HG02981 (cell line): ENCODE data around the gene RILPL2.
A peak's percentile ranks its signal among the peaks of the same experiment; 100 is the strongest.
"Not testable (repeated sequence)": the region's sequence is repeated elsewhere in the genome, so short reads cannot be mapped to it uniquely, and the experiment has no call there.

Source experiments
- ATAC-seq: cut with Tn5 transposase; IDR thresholded peaks from one replicate; pipeline ENCODE4 v1.9.1; 2021; ENCODE audit warnings: mild to moderate bottlenecking, moderate library complexity; ENCODE audit not compliant: unreplicated experiment

The RILPL2 gene

GRCh38 chr12:123407269-123407668 lies 29.2 kb downstream of the RILPL2 start:
- not testable (repeated sequence) for ATAC-seq

DNA sequence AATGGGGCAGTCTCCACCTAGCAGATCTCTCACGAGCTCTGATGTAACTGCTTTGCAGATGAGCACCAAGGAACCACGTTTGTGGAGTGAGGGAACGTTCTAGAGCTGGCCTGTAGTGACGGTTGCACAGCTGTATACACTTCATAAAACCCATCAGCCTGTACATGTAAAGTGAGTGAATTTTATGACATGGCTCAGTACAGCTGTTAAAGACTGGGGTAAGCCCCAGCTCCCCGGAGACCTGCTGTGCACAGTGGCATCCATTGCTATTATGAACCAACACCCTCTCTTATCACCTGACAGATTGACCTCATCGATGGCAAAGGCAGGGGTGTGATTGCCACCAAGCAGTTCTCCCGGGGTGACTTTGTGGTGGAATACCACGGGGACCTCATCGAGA lies 31.9 kb downstream of the RILPL2 start:
- ATAC-seq = no peak

- ATAC-seq = no peak
Observed at GRCh38 chr12:123401753-123402683, 34.5 kb downstream of the RILPL2 start.

GRCh38 chr12:123399255-123399617 lies 37.2 kb downstream of the RILPL2 start:
- no peak for ATAC-seq

DNA sequence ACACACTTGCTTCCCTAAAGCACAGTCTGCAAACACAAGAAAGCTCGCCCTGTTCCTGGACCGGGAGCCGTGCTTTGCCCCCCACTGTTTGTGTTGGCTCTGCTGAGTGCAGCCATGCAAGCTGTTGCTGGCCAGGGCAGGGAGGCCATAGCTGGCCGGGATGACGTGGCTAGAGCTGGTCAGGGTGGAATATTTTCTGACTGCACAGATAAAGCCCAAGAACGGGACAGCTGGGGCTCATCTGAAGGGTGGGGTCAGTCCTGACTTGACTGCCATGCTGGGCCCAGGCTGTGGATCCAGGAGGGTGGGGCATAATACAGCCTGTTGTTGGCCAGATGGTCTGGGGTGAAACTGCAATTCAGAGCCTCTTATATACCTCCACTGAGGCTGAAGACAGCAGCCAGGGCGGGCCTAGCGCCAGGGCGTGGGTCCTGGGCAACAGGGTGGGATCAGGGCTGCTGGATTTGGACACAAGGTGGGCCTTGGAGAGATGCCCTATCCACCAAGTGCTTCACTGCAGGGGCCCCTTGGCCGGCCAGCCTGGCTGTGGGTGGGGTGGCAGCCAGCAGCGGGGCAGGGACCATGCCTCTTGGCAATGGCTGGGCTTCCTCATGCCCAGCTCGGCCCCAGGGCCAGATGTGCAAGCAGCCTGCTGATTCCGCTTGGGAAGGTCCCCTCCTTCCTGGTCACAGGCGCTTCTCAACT lies 37.8 kb downstream of the RILPL2 start:
- no peak for ATAC-seq

DNA sequence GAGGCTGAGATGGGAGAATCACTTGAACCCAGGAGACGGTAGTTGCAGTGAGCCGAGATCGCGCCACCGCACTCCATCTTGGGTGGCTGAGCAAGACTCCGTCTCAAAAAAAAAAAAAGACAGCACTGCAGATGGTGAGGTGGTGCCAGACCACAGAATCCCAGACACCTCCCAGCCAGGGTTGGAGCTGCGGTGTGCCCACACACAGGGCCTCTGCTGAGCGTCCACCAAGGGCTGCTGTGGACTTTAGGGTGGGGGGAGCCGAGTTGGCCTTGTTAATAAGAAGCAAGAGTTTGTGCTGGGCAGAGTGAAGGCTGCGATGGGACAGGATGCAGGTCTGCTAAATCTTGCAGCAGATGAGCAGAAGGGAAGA lies 38.3 kb downstream of the RILPL2 start:
- ATAC-seq = no peak

- ATAC-seq = no peak
Observed at GRCh38 chr12:123397400-123397799, 39.1 kb downstream of the RILPL2 start.

- ATAC-seq = no peak
Observed at GRCh38 chr12:123396954-123397353, 39.5 kb downstream of the RILPL2 start.

- no peak for ATAC-seq
Observed at GRCh38 chr12:123396543-123396942, 39.9 kb downstream of the RILPL2 start.

DNA sequence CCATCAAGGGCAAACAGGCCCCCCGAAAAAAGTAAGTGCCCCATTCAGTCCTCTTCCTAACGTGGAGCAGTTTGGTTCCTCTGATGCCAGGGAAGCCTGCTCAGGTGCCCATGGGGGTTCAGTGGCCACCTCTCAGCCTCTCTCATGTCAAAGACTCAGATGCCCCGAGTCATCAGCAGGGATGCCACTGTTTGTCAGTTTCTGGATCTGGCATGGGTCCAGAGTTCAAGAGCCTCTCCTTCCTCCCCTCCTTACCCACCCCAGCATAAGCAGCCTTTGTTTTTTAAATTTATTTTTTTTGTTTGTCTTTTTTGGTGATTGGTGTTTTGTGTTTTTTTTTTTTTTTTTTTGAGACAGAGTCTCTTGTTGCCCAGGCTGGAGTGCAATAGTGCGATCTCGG lies 41.2 kb downstream of the RILPL2 start:
- no peak for ATAC-seq

GRCh38 chr12:123393747-123394146 lies 42.7 kb downstream of the RILPL2 start:
- ATAC-seq = no peak

- no peak for ATAC-seq
Observed at GRCh38 chr12:123391546-123392343, 44.7 kb downstream of the RILPL2 start.

- ATAC-seq = no peak
Observed at GRCh38 chr12:123390498-123391426, 45.7 kb downstream of the RILPL2 start.

DNA sequence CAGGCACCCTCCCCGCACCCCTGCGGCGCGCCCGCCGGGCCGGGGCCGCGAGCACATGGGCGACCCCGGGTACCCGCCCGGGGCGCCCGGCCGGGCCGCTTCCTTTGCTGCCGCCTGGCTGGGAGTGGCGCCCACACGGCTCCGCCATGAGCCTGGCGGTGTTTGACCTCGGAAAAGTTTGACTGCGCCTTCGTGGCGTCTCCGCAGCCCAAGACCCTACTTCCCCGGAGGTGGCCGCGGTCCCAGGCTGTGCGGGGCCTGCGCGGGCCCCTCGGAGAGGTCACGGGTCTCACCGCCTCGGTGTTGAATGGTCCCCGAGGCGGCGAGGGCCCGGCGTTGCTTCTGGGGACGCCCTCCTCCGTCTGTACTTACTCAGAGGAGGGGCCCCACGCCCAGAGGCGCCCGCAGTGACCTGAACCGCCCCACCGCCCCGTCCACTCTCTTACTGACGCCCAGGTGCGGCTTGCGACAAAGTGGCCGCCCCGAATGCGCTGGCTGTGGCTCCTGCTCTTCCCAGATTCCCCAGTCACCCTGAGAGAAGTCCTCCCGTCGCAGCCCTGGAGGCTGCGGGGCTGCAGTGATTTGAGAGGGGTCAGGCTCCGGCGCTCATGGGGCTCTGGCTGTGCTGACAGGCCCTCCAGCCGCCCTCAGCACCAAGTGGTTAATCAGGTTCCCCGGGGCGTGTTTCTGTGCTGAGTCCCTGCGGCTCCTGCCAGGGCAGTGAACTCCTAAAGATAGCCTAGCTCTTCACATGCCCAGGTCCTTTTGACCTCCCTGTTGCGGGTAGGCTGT lies 46.7 kb downstream of the RILPL2 start:
- ATAC-seq = peak; percentile 18

DNA sequence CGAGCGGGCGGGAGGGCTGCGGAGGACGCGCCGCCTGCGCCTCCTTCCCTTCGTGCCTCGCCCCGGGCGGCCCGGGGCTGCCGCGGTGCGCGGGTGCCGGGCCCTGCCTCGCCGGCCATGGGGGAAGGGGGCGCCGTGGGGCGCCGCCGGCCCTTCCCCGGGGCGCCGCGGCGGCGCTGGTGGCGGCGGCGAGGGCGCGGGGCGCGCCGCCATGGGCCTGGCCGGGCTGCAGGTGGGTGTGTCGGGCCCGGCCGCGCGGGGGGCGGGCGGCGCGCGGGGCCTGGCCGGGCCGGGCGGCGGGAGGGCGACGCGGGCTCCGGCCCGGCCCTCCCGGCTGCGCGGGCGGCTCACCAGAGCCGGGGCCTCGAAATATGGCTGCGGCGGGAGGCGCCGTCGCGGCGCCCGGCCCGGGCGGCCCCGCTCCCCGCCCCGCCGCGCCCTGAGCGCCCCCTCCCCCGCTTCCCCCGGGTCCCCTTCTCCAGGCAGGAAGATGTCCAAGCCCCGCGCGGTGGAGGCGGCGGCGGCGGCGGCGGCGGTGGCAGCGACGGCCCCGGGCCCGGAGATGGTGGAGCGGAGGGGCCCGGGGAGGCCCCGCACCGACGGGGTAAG lies 47.4 kb downstream of the RILPL2 start:
- ATAC-seq = no peak

GRCh38 chr12:123388177-123388950 lies 48.1 kb downstream of the RILPL2 start:
- ATAC-seq = peak; percentile 33

DNA sequence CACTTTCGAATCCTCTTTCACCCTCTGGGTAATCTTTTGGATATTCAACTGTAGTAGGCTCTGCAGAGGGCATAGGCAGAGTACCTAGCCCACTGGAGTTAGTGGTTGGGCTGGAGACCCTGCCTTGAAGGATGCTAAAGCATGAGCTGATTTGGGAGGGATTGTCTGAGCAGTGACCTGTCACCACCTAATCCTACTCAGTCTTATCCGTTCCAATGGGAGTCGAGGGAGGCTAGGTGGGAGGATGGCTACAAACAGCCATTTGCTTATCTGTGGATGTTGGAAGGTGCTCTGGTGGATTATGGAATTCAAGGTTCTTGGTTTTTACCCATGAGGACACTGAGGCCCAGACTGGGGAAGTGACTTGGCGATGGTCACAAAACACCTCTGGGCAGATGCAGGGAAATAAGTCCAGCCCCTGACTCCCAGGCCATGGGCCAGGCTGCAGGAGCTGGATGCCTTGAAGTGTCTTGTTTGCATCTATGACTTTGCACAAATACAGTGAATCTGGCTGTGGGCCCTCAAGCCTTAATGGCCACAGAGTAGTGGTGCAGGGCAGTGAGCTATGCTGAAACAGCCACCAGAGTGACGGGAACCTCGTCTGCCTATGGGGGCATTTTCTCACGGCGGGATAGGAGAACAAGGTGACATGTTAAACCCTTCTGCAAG lies 48.8 kb downstream of the RILPL2 start:
- ATAC-seq = no peak

DNA sequence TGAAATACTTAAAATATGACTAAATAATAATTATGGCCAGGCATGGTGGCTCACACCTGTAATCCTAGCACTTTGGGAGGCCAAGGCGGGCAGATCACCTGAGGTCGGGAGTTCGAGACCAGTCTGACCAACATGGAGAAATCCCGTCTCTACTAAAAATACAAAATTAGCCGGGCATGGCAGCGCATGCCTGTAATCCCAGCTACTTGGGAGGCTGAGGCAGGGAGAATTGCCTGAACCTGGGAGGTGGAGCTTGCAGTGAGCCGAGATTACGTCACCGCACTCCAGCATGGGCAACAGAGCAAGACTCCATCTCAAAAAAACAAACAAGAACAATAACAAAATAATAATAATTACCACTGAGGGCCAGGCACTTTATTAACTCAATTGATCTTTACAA lies 50.9 kb downstream of the RILPL2 start:
- ATAC-seq = not testable (repeated sequence)
